ENCODE data around the gene ANGPTL4. TPM values are rescaled to one million over a fixed set of nuclear protein-coding genes. Genes with fewer than 3 reads are reported as not detected.
"Not testable (repeated sequence)": the region's sequence is repeated elsewhere in the genome, so short reads cannot be mapped to it uniquely, and the experiment has no call there.

ANGPTL4 gene
- polyA plus RNA-seq, 4 donors: 1.9 to 4.9 (median 3.1) TPM

DNA sequence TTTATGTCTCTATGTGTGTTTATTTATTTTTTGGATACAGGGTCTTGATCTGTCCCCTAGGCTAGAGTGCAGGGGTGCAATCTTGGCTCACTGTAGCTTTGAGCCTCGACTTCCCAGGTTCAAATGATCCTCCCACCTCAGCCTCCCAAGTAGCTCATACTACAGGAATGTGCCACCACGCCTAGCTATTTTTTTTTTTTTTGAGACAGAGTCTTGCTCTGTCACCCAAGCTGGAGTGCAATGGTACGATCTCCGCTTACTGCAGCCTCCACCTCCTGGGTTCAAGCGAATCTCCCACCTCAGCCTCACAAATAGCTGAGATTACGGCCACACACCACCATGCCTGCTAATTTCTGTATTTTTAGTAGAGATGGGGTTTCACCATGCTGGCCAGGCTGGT lies 5.0 kb upstream of the ANGPTL4 start:
- no peak for DNase-seq (ENCODE audit: low read depth in 4 of 4, low spot score in 2 of 4)

DNA sequence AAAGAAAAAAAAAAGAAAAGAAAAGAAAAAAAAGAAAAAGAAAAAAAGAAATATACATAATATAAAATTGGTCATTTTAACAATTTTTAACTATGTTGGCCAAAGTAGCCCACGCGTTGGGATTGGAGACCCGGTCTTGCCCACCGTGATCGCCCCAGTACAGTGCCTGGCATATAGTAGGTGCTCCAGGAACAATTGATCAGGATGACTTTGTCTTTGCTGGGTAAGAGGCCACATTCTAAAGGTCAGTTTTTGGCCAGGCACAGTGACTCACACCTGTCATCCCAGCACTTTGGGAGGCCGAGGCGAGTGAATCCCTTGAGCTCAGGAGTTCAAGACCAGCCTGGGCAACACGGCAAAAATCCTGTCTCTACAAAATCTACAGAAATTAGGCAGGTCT lies 3.8 kb upstream of the ANGPTL4 start:
- no peak for DNase-seq (ENCODE audit: low read depth in 4 of 4, low spot score in 2 of 4)

DNA sequence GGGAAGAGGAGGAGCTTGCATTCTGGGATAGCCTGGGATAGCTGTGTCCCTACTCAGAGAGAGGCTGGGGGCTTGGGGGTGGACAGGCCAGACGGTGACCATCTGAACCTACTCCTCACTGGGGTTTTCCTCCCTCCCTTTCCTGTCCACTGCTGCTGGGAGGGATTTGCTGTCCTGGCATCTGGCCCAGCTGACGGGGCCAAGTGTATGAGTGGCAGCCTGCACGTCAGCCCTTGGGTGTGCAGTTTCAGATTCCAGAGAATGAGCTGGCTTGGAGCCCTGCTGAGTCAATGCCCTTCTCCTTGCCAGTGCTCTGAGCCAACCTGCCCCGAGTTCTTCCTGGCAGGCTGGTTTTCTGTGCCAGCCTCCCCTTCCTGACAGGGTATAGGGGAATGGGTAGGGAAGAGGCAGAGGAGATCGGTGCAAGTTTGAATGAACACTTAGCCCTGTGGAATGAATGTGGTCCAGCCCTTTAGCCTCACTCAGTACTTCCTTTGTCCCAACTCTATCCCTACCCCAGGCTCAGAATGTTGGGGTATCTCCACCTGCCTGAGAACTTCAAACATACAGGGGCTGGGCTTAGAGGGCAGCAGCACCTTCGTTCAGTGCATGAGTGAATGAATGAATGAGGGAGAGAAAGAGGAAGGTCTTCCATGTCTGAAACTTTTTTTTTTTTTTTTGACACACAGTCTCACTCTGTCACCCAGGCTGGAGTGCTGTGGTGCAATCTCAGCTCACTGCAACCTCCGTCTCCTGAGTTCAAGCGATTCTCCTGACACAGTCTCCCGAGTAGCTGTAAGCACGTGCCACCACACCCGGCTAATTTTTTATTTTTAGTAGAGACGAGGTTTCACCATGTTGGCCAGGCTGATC lies 1.8 kb upstream of the ANGPTL4 start:
- DNase-seq (ENCODE audit: low read depth in 4 of 4, low spot score in 2 of 4): no peak

DNA sequence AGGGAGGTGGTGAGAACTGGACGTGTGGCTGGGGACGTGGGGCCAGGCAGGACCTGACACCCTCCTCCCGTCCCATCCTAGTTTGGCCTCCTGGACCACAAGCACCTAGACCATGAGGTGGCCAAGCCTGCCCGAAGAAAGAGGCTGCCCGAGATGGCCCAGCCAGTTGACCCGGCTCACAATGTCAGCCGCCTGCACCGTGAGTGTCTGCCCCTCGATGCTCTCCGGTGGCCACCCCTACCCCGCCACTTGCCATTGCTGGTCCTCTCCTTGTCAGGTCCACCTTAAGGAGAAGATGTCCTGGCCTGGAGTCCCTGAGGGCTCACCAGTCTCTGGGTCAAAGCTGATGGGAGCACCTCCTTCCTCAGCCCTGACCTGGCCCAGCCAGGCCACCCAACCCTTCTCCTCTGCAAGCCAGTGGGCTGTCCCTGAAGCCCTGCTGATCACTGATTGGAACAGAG lies 2.2 kb downstream of the ANGPTL4 start:
- DNase-seq (ENCODE audit: low read depth in 4 of 4, low spot score in 2 of 4): no peak

GRCh38 chr19:8366961-8367326 lies 3.0 kb downstream of the ANGPTL4 start:
- DNase-seq (ENCODE audit: low read depth in 4 of 4, low spot score in 2 of 4): no peak

DNA sequence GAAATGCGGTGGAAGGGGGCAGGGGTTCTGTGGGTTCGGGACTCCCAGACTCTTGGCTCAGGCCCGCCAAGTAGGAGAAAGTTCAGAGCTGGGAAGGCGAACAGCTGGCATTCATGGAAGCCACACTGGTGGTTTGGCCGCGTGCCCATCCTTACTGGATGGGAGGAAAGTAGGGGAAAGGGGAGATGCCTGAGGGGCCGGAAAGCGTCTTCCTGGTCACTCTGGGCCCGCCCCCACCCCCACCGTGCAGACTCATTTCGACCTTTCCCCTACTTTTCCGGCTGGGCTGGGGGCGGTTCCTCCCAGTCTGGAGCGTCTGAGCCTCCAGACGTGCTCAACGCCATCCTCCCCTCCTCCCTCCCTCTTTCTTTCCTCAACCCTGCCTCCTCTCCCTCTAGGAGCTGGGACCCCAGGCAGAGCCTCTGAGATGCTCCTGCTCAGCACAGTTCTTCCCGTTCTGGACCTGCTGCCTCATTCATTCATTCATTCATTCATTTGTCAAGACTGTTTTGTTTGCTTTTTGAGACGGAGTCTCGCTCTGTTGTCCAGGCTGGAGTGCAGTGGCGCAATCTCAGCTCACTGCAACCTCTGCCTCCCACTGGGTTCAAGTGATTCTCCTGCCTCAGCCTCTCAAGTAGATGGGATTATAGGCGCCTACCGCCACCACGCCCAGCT lies 3.5 kb downstream of the ANGPTL4 start:
- DNase-seq (ENCODE audit: low read depth in 4 of 4, low spot score in 2 of 4): peak in 3 of 4 donors; percentile 50 to 92 (median 78)

DNA sequence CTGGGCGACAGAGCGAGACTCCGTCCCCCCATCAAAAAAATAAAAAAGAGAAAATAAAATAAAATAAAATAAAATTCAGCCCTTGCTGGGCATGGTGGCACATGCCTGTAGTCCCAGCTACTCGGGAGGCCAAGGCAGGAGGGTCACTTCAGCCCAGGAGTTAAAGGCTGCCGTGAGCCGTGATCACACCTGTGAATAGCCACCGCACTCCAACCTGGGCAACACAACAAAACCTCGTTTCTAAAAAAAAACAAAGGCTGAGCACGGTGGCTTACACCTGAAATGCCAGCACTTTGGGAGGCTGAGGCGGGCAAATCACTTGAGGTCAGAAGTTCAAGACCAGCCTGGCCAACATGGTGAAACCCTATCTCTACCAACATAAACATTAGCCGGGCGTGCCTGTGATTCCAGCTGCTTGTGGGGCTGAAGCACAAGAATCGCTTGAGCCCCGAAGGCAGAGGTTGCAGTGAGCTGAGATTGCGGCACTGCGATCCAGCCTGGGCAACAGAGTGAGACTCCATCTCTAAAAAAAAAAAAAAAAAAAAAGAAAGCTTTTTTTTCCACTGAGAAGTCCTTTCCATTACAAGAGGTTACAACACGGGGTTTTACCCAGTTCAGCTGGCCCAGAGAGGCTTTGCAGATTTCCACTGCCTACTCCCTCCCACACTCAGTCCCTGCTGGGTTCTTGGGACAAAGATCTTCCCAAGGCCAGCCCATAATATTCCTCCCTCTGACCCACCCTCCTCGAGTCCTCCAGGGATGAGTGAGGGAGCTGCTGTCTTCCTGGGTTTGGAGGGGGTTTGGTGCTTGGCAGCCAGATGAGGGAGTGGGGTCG lies 6.4 kb downstream of the ANGPTL4 start:
- DNase-seq (ENCODE audit: low read depth in 4 of 4, low spot score in 2 of 4): no peak

DNA sequence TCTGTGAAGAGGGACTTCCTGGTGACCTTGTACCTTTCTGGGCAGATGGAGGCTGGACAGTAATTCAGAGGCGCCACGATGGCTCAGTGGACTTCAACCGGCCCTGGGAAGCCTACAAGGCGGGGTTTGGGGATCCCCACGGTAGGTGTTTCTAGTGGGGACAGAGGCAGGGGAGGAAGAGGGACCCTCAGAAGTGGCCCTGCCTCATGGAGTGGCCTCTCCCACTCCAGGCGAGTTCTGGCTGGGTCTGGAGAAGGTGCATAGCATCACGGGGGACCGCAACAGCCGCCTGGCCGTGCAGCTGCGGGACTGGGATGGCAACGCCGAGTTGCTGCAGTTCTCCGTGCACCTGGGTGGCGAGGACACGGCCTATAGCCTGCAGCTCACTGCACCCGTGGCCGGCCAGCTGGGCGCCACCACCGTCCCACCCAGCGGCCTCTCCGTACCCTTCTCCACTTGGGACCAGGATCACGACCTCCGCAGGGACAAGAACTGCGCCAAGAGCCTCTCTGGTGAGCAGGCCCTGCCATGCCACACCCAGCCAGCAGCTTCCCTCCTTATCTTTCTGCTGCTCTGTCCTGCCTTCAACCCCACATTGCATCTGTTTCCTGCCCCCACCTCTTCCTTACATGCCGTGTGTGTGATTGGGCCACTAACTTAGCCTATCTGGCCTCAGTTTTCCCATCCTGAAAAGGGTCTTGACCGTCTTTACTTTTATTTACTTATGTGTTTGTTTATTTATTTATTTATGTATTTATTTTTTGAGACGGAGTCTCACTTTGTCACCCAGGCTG lies 7.3 kb downstream of the ANGPTL4 start:
- DNase-seq (ENCODE audit: low read depth in 4 of 4, low spot score in 2 of 4): no peak

- no peak for DNase-seq (ENCODE audit: low read depth in 4 of 4, low spot score in 2 of 4)
Measured at GRCh38 chr19:8373867-8374813, 10.2 kb downstream of the ANGPTL4 start.

DNA sequence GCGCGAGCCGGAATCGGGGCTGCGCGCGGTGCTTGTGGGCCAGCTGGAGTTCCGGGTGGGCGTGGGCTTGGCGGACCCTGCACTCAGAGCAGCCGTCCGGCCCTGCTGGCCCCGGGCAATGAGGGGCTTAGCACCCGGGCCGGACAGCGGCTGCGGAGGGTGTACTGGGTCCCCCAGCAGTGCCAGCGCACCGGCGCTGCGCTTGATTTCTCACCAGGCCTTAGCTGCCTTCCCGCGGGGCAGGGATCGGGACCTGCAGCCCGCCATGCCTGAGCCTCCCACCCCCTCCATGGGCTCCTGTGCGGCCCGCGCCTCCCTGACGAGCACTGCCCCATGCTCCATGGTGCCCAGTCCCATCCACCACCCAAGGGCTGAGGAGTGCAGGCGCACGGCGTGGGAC lies 11.8 kb downstream of the ANGPTL4 start:
- not testable (repeated sequence) for DNase-seq (ENCODE audit: low read depth in 4 of 4, low spot score in 2 of 4)

- not testable (repeated sequence) for DNase-seq (ENCODE audit: low read depth in 4 of 4, low spot score in 2 of 4)
Measured at GRCh38 chr19:8376373-8376974, 12.5 kb downstream of the ANGPTL4 start.

DNA sequence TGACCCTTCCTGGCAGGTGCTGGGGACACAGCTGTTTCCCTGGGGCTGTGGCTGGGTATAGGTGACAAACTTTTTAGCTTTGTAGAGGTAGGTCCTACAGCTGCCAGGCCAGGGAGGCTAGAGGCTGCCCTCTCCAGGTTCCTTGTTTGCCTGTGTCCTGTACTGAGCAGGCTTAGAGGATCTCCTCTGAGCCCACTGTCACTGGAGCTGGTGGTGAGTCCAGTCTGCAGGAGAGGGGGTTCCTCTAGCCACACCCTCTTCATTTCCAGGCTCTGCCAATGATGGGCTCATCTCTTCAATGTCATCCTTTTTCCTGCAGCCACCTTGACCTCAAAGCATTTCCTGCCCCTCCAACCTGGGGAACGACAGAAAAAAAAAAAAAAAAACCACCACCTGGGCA lies 13.6 kb downstream of the ANGPTL4 start:
- no peak for DNase-seq (ENCODE audit: low read depth in 4 of 4, low spot score in 2 of 4)

- DNase-seq (ENCODE audit: low read depth in 4 of 4, low spot score in 2 of 4): not testable (repeated sequence)
Measured at GRCh38 chr19:8379156-8379891, 15.4 kb downstream of the ANGPTL4 start.

DNA sequence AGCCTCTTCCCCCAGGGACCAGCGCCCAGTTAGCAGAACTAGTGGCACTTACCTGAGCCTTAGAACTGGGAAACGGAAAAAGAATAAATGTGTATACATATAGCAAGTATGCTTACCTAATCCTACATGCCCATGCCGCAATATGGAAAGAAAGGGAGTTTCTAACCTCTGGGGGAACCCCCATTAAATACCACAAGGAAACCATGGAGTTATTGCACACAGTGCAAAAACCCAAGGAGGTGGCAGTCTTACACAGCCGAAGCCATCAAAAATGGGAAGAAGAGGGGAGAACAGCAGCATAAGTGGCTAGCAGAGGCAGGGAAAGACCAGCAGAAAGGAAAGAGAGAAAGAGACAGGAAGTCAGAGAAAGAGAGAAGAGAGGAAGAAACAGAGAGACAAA lies 20.6 kb downstream of the ANGPTL4 start:
- DNase-seq (ENCODE audit: low read depth in 4 of 4, low spot score in 2 of 4): not testable (repeated sequence)

- DNase-seq (ENCODE audit: low read depth in 4 of 4, low spot score in 2 of 4): not testable (repeated sequence)
Measured at GRCh38 chr19:8385103-8385502, 21.1 kb downstream of the ANGPTL4 start.

- DNase-seq (ENCODE audit: low read depth in 4 of 4, low spot score in 2 of 4): not testable (repeated sequence)
Measured at GRCh38 chr19:8385566-8385965, 21.6 kb downstream of the ANGPTL4 start.

- not testable (repeated sequence) for DNase-seq (ENCODE audit: low read depth in 4 of 4, low spot score in 2 of 4)
Measured at GRCh38 chr19:8386419-8386818, 22.5 kb downstream of the ANGPTL4 start.

GRCh38 chr19:8386990-8387389 lies 23.0 kb downstream of the ANGPTL4 start:
- no peak for DNase-seq (ENCODE audit: low read depth in 4 of 4, low spot score in 2 of 4)
